T-helper 22 cell (primary cell): ENCODE results near the gene LAPTM5.

Source experiments
- DNase-seq: peaks from one replicate; pipeline ENCODE4 v3.0.0-alpha.2; 2020; ENCODE audit warnings: low read depth

The LAPTM5 gene

DNA sequence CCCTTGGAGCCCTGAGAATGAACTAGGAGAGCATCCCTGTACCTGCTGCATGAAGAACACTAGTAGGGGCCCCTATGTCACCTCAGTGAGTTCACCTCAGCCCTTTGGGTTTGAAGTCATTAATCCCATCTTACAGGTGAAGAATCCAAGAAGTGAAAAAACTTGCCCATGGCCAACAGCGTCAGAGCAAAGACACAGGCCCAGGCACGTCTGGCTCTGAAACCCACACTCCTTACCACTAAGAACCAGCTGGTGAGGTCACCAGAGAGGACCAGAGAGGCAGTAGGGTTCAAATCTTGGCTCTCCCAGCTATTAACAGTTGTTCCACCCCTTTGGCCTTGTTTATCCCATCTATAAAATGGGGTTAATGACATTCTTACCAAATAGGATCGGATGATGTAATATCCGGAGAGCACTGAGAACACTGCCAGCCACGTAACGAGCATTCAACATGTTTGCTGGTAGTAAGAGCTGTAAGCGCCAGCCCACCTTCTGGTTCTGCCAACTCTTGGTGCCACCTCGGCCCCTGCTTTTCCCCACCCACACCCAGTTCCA, 43.0 kb downstream of the LAPTM5 start:
- no peak for DNase-seq

DNA sequence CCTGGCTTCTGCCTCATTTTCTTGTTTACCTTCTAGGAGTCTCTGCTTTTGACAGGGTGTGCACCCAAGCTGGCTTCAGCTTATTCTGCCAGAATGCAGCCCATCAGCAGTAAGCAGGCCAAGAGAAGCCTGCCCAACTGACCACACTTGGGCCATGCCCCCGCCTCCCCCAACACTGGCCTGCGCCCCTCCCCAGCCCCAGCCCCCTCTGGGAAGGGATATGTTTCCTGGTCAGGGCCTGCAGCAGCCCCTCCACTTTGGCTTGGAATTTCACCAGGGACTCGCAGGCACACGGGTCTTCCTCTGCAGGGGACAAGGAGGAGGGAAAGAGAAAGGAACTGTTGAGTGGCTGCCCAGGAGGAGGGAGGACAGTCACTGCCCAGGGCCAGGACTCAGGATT, 43.5 kb downstream of the LAPTM5 start:
- DNase-seq: no peak

DNA sequence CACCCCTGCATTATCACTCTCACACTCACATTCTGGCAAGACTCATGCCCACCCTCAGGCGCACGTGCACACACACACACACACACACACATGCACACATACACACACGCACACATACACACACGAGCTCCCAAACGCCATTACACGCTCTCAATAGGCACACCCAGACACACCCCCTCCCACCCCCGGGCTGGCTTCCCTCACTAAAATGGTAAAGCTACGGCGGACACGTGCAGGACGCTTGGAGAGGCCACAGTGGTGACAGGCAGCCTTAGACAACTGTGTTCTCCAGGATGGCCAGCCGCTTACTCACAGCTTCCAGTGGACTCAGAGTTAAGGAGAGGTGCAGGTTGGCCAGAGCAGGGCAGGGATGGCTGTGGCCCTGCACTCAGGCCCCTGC, 44.3 kb downstream of the LAPTM5 start:
- no peak for DNase-seq

DNA sequence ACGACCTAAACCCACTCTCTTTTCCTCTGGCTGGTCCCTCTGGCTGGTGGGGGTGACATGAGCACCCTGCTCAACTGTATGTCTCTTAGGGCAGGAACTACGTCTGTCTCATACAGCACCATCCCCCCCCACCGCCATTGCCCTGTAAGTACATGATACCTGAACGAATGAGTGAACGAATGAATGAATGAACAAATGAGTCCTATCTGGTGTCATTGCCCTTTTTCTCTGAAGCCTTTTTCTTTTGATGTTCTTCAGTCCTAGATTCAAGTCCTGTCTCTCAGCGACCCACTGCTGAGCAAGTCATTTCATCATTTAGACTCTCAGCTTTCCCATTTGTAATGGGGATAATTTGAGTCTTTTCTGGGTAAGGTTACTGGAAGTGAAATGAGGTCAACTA, 45.0 kb downstream of the LAPTM5 start:
- DNase-seq: no peak

- no peak for DNase-seq
Measured at GRCh38 chr1:30710407-30710806, 47.2 kb downstream of the LAPTM5 start.

DNA sequence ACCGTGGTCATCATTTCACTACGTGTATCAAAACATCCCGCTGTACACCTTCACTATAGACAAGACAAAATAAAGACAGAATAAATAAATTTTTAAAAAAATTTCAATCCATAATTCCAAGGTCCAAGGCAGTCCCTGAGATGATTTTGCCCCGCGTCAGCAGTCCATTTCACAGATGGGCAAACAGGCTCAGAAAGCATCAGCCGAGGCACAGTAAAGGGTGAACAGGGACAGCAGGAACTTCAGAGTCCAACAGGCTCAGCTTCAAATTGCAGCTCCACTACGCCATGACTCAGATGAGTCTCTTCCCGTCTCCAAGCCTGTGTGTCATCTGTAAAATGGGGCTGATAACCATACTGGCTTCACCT, 49.2 kb downstream of the LAPTM5 start:
- no peak for DNase-seq

- DNase-seq: no peak
Measured at GRCh38 chr1:30707412-30708360, 49.9 kb downstream of the LAPTM5 start.

- DNase-seq: no peak
Measured at GRCh38 chr1:30706528-30706927, 51.0 kb downstream of the LAPTM5 start.

DNA sequence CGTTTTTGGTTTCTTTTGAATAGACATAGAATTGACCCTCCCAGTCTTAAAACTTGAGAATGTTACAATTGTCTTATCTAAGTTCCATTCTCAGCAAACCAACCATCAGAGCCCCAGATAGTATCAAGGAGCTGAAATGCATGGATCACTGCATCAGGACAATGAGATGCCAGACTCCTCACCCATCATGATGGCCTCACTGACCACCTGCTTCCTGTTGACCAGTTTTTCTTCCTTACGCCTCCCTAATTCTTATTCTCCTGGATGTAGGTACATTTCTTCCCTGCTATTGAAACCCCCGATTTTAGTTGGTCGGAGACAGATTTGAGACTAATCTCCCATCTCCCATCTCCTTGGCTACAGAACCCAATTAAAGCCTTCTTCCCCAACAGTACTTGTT, 51.9 kb downstream of the LAPTM5 start:
- no peak for DNase-seq

DNA sequence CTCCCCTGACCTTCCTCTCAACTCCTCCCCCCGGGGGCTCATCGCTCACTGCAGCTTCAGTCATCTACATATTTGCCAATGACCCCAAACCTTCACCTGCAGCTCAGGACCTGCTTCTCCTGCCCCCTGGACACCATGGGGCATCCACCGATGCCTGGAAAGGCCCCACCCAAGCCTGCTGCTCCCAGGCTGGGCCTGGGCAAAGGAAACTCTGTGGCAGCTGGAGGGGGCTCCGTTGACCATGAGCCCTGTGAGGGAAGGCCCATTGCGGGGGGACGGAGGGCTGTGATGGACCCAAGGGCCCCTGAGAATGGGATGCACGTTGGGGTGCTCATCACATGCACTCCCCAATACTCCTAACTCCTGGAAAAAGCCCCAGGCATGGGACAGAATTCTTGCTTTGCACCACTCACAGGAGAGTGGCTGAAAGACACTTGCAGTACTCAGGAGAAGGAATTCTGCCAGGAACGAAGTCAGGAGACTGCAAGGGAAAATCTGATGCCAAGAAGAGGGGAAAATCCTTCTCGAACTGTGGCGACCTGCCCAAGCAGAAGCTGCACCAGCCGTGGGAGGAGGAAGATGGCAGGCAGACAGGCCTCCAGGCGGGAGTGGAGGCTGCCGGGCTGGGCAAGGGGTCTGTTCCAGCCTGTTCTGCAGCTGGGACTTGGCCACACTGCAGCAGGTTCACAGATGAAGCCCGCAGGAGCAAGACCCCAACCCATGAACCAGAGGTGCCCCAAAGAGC, 52.6 kb downstream of the LAPTM5 start:
- DNase-seq: no peak

DNA sequence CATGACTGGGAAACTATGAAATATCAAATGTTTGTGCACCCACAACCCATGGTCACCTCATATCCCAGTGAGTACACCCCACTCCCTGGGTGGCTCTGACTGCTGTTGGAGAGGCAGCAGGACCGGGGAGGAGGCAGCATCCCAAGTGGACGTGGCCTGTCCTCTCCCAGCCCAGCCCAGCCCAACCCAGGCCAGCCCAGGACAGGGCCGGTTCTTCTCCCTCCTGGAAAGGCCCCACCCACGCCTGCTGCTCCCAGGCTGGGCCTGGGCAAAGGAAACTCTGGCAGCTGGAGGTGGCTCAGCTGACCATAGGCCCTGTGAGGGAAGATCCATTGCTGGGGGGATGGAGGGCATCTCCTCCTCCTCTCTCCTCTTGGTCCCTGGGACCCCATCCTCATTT, 53.3 kb downstream of the LAPTM5 start:
- DNase-seq: no peak

GRCh38 chr1:30702823-30703222, 54.8 kb downstream of the LAPTM5 start:
- DNase-seq: no peak

- DNase-seq: no peak
Measured at GRCh38 chr1:30701258-30701633, 56.3 kb downstream of the LAPTM5 start.

GRCh38 chr1:30700528-30701257, 56.9 kb downstream of the LAPTM5 start:
- DNase-seq: no peak

DNA sequence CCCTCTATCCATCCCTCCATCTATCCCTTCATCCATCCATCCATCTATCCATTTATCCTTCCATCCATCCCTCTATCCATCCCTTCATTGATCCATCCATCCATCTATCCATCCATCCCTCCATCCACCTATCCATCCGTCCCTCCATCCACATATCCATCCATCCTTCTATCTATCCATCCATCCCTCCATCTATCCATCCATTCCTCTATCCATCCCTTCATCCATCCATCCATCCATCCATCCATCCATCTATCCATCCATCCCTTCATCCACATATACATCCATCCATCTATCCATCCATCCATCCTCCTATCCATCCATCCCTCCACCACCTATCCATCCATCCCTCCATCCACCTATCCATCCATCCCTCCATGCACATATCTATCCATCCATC, 57.8 kb downstream of the LAPTM5 start:
- DNase-seq: no peak

DNA sequence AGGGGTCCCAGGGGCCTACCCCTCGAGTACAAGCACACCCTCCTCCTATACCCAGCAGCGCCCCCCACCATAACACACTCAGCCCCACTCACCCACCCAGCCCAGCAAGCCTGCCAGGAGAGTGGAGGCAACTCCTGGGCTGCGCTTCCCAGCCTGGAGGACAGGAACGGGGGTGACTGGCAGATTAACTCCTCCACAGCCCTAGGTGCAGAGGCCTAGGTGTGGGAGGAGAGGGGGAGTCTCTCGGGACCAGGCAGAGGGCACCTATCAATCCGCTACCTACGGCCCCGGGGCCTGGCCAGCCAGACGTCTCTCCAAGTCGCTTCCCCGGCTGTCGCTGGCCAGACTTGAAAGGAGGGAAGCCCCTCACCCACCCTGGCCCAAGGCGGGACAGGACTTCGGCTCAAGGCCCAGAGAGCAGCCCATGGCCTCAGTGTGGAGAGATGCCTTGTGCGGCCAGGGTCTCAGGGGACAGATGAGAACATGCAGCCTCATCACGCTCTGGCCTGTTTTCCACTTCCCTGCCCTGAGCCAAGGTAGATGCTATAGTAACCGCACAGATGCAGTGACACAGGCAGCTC, 59.1 kb downstream of the LAPTM5 start:
- DNase-seq: no peak

GRCh38 chr1:30697571-30698376, 59.8 kb downstream of the LAPTM5 start:
- no peak for DNase-seq

- DNase-seq: no peak
Measured at GRCh38 chr1:30696831-30697230, 60.7 kb downstream of the LAPTM5 start.

- no peak for DNase-seq
Measured at GRCh38 chr1:30695439-30695841, 62.1 kb downstream of the LAPTM5 start.

GRCh38 chr1:30694280-30695175, 63.0 kb downstream of the LAPTM5 start:
- no peak for DNase-seq
